ENCODE results near the gene RBM39. TPM values are rescaled to one million over a fixed set of nuclear protein-coding genes. Genes with fewer than 3 reads are reported as not detected.

Gene RBM39
- total and polyA plus RNA-seq, 3 experiments from 2014 or later: 157 to 352 (median 349) TPM

Other genes with a start within 250 kb of the RBM39 start
- gene C20orf173, start 212.6 kb downstream of the RBM39 start, total RNA-seq: not detected
- gene C20orf173, start 212.6 kb downstream of the RBM39 start, polyA plus RNA-seq: not detected
- gene ERGIC3, start 200.2 kb downstream of the RBM39 start, total RNA-seq: 100 to 1,000 TPM; 136 to 137 TPM
- 114 TPM for gene ERGIC3, start 200.2 kb downstream of the RBM39 start, polyA plus RNA-seq
- 1 to 10 TPM; 2.1 TPM for gene SPAG4, start 126.4 kb downstream of the RBM39 start, total RNA-seq
- gene SPAG4, start 126.4 kb downstream of the RBM39 start, polyA plus RNA-seq: 1.1 TPM
- 100 to 1,000 TPM; 295 to 305 TPM for gene CPNE1, start 77.4 kb downstream of the RBM39 start, total RNA-seq
- gene CPNE1, start 77.4 kb downstream of the RBM39 start, polyA plus RNA-seq: 378 TPM
- gene RBM12, start 77.4 kb downstream of the RBM39 start, total RNA-seq: 100 to 1,000 TPM; 103 to 110 TPM
- gene RBM12, start 77.4 kb downstream of the RBM39 start, polyA plus RNA-seq: 46.1 TPM
- gene NFS1, start 42.9 kb downstream of the RBM39 start, total RNA-seq: 10 to 100 TPM; 36.4 to 37.7 TPM
- gene NFS1, start 42.9 kb downstream of the RBM39 start, polyA plus RNA-seq: 18.8 TPM
- 100 to 1,000 TPM; 108 to 117 TPM for gene ROMO1, start 42.9 kb downstream of the RBM39 start, total RNA-seq
- 358 TPM for gene ROMO1, start 42.9 kb downstream of the RBM39 start, polyA plus RNA-seq
- gene PHF20, start 29.8 kb upstream of the RBM39 start, total RNA-seq: 10 to 100 TPM; 53.9 to 54.3 TPM
- 124 TPM for gene PHF20, start 29.8 kb upstream of the RBM39 start, polyA plus RNA-seq
- gene SCAND1, start 212.2 kb upstream of the RBM39 start, total RNA-seq: 10 to 100 TPM; 50.8 to 55.8 TPM
- gene SCAND1, start 212.2 kb upstream of the RBM39 start, polyA plus RNA-seq: 177 TPM
- gene CNBD2, start 226.3 kb upstream of the RBM39 start, total RNA-seq: 1 to 10 TPM; 3.7 to 5.4 TPM
- 9.5 TPM for gene CNBD2, start 226.3 kb upstream of the RBM39 start, polyA plus RNA-seq